Measurements from ENCODE around the gene PRRT1. TPM values are rescaled to one million over a fixed set of nuclear protein-coding genes. Genes with fewer than 3 reads are reported as not detected.

PRRT1 gene
- total RNA-seq, 1 donor: 0.54 TPM

GRCh38 chr6:32177788-32178546 is 26.2 kb upstream of the PRRT1 start, which contains the start of gene RNF5:
Gene RNF5, plus strand, starts transcription at chr6:32178405. Its CDS starts 107 bp downstream, at chr6:32178512.
- peak within 1 kb of the TSS; percentile 94 for H3K4me3 ChIP-seq (ENCODE audit: low read depth, low read length)
- peak; percentile 100 for DNase-seq (ENCODE audit: low read depth)
- TF ChIP-seq CTCF (IDR thresholded peaks at IDR 0.05; ENCODE audit: insufficient read depth, low read length): no peak

- H3K4me3 ChIP-seq (ENCODE audit: low read depth, low read length): peak overlapping the region; percentile 94
- no peak for TF ChIP-seq CTCF (IDR thresholded peaks at IDR 0.05; ENCODE audit: insufficient read depth, low read length)
- DNase-seq (ENCODE audit: low read depth): no peak
These were observed 25.5 kb upstream of the PRRT1 start for GRCh38 chr6:32177183-32177787.

- H3K4me3 ChIP-seq (ENCODE audit: low read depth, low read length): peak overlapping the region; percentile 94
- peak; percentile 71 for DNase-seq (ENCODE audit: low read depth)
- TF ChIP-seq CTCF (IDR thresholded peaks at IDR 0.05; ENCODE audit: insufficient read depth, low read length): no peak
These were observed 24.9 kb upstream of the PRRT1 start for GRCh38 chr6:32176476-32177182.

- peak; percentile 98 for DNase-seq (ENCODE audit: low read depth)
- TF ChIP-seq CTCF (IDR thresholded peaks at IDR 0.05; ENCODE audit: insufficient read depth, low read length): no peak
- H3K4me3 ChIP-seq (ENCODE audit: low read depth, low read length): peak within 1 kb of the TSS; percentile 94
These were observed 24.2 kb upstream of the PRRT1 start, which contains the start of gene AGPAT1 for GRCh38 chr6:32175711-32176475. Gene AGPAT1, minus strand, starts transcription at chr6:32176084. Its CDS starts 4,588 bp downstream, at chr6:32171496.

- no peak for TF ChIP-seq CTCF (IDR thresholded peaks at IDR 0.05; ENCODE audit: insufficient read depth, low read length)
- peak overlapping the region; percentile 94 for H3K4me3 ChIP-seq (ENCODE audit: low read depth, low read length)
- no peak for DNase-seq (ENCODE audit: low read depth)
These were observed 23.6 kb upstream of the PRRT1 start for GRCh38 chr6:32175322-32175710.

- no peak for DNase-seq (ENCODE audit: low read depth)
- peak overlapping the region; percentile 94 for H3K4me3 ChIP-seq (ENCODE audit: low read depth, low read length)
- no peak for TF ChIP-seq CTCF (IDR thresholded peaks at IDR 0.05; ENCODE audit: insufficient read depth, low read length)
These were observed 22.7 kb upstream of the PRRT1 start for GRCh38 chr6:32174416-32174815.
